ENCODE results near the gene PRKCB.

The PRKCB gene

GRCh38 chr16:23960081-23960885, 124.5 kb downstream of the PRKCB start:
- no peak for DNase-seq (ENCODE audit: low read depth, low spot score)
- H3K4me3 ChIP-seq (ENCODE audit: low read length): no peak overlapping the region
- no peak overlapping the region for H3K27ac ChIP-seq (ENCODE audit: low read length)
- no peaks in the 10 kb centered on the region for H3K27me3 ChIP-seq (ENCODE audit: control insufficient read depth, insufficient read depth, low read length)
- no peaks in the 10 kb centered on the region; the same call in 1 of the 2 replicates for H3K9me3 ChIP-seq (ENCODE audit: control insufficient read depth, insufficient read depth, low read length)
- no peaks in the 10 kb centered on the region for H3K36me3 ChIP-seq (ENCODE audit: control insufficient read depth, insufficient read depth, low read length)
- 100% methylated on average over 1 of the region's 5 CpGs for WGBS (ENCODE audit: insufficient coverage, insufficient read length)
- H3K4me1 ChIP-seq (ENCODE audit: control insufficient read depth, insufficient read depth, low read length): no peaks in the 10 kb centered on the region

- Histone ChIP-seq H3K4me1 (ENCODE audit: control insufficient read depth, insufficient read depth, low read length) (no peaks in the 10 kb centered on the region), H3K9me3 (ENCODE audit: control insufficient read depth, insufficient read depth, low read length) (no peaks in the 10 kb centered on the region; the same call in 1 of the 2 replicates), H3K27ac (ENCODE audit: low read length) (no peak overlapping the region), H3K4me3 (ENCODE audit: low read length) (no peak overlapping the region), H3K27me3 (ENCODE audit: control insufficient read depth, insufficient read depth, low read length) (no peaks in the 10 kb centered on the region), H3K36me3 (ENCODE audit: control insufficient read depth, insufficient read depth, low read length) (no peaks in the 10 kb centered on the region)
- WGBS (ENCODE audit: insufficient coverage, insufficient read length): no CpG with 5 or more reads among the region's 5 CpGs
- no peak for DNase-seq (ENCODE audit: low read depth, low spot score)
Measured at GRCh38 chr16:23962001-23962400, 126.2 kb downstream of the PRKCB start.

- WGBS (ENCODE audit: insufficient coverage, insufficient read length): no CpG with 5 or more reads among the region's 3 CpGs
Measured at GRCh38 chr16:23964136-23964535, 128.4 kb downstream of the PRKCB start.

GRCh38 chr16:23965137-23965733, 129.5 kb downstream of the PRKCB start:
- no peak overlapping the region for H3K27ac ChIP-seq (ENCODE audit: low read length)
- H3K36me3 ChIP-seq (ENCODE audit: control insufficient read depth, insufficient read depth, low read length): no peaks in the 10 kb centered on the region
- H3K27me3 ChIP-seq (ENCODE audit: control insufficient read depth, insufficient read depth, low read length): no peaks in the 10 kb centered on the region
- DNase-seq (ENCODE audit: low read depth, low spot score): no peak
- no peak overlapping the region for H3K4me3 ChIP-seq (ENCODE audit: low read length)
- no peaks in the 10 kb centered on the region; the same call in 1 of the 2 replicates for H3K9me3 ChIP-seq (ENCODE audit: control insufficient read depth, insufficient read depth, low read length)
- H3K4me1 ChIP-seq (ENCODE audit: control insufficient read depth, insufficient read depth, low read length): peaks cover 2% of the 10 kb centered on the region; the same call in 1 of the 2 replicates
- WGBS (ENCODE audit: insufficient coverage, insufficient read length): no CpG with 5 or more reads among the region's 6 CpGs

More at GRCh38 chr16:23964136-23964535, 128.4 kb downstream of the PRKCB start:
- no peak overlapping the region for H3K27ac ChIP-seq (ENCODE audit: low read length)
- no peaks in the 10 kb centered on the region; the same call in 1 of the 2 replicates for H3K9me3 ChIP-seq (ENCODE audit: control insufficient read depth, insufficient read depth, low read length)
- H3K4me3 ChIP-seq (ENCODE audit: low read length): no peak overlapping the region
- peaks cover 2% of the 10 kb centered on the region; the same call in 1 of the 2 replicates for H3K4me1 ChIP-seq (ENCODE audit: control insufficient read depth, insufficient read depth, low read length)
- H3K36me3 ChIP-seq (ENCODE audit: control insufficient read depth, insufficient read depth, low read length): no peaks in the 10 kb centered on the region
- no peaks in the 10 kb centered on the region for H3K27me3 ChIP-seq (ENCODE audit: control insufficient read depth, insufficient read depth, low read length)
- no peak for DNase-seq (ENCODE audit: low read depth, low spot score)

- no CpG with 5 or more reads among the region's 10 CpGs for WGBS (ENCODE audit: insufficient coverage, insufficient read length)
- Histone ChIP-seq H3K9me3 (ENCODE audit: control insufficient read depth, insufficient read depth, low read length) (no peaks in the 10 kb centered on the region; the same call in 1 of the 2 replicates), H3K27ac (ENCODE audit: low read length) (no peak overlapping the region), H3K4me1 (ENCODE audit: control insufficient read depth, insufficient read depth, low read length) (peaks cover 2% of the 10 kb centered on the region; the same call in 1 of the 2 replicates), H3K27me3 (ENCODE audit: control insufficient read depth, insufficient read depth, low read length) (no peaks in the 10 kb centered on the region), H3K4me3 (ENCODE audit: low read length) (no peak overlapping the region), H3K36me3 (ENCODE audit: control insufficient read depth, insufficient read depth, low read length) (no peaks in the 10 kb centered on the region)
- no peak for DNase-seq (ENCODE audit: low read depth, low spot score)
Measured at GRCh38 chr16:23966597-23967394, 131.0 kb downstream of the PRKCB start.

GRCh38 chr16:23967775-23968174, 132.0 kb downstream of the PRKCB start:
- no peak for DNase-seq (ENCODE audit: low read depth, low spot score)
- Histone ChIP-seq H3K4me1 (ENCODE audit: control insufficient read depth, insufficient read depth, low read length) (peaks cover 2% of the 10 kb centered on the region; the same call in 1 of the 2 replicates), H3K4me3 (ENCODE audit: low read length) (no peak overlapping the region), H3K9me3 (ENCODE audit: control insufficient read depth, insufficient read depth, low read length) (no peaks in the 10 kb centered on the region), H3K36me3 (ENCODE audit: control insufficient read depth, insufficient read depth, low read length) (no peaks in the 10 kb centered on the region), H3K27ac (ENCODE audit: low read length) (no peak overlapping the region), H3K27me3 (ENCODE audit: control insufficient read depth, insufficient read depth, low read length) (no peaks in the 10 kb centered on the region)
- no CpG with 5 or more reads among the region's 6 CpGs for whole genome bisulfite sequencing (ENCODE audit: insufficient coverage, insufficient read length)

GRCh38 chr16:23968176-23968575, 132.4 kb downstream of the PRKCB start:
- Histone ChIP-seq H3K27ac (ENCODE audit: low read length) (no peak overlapping the region), H3K4me1 (ENCODE audit: control insufficient read depth, insufficient read depth, low read length) (peaks cover 2% of the 10 kb centered on the region; the same call in 1 of the 2 replicates), H3K9me3 (ENCODE audit: control insufficient read depth, insufficient read depth, low read length) (no peaks in the 10 kb centered on the region), H3K4me3 (ENCODE audit: low read length) (no peak overlapping the region), H3K27me3 (ENCODE audit: control insufficient read depth, insufficient read depth, low read length) (no peaks in the 10 kb centered on the region), H3K36me3 (ENCODE audit: control insufficient read depth, insufficient read depth, low read length) (no peaks in the 10 kb centered on the region)
- no CpG with 5 or more reads among the region's 6 CpGs for WGBS (ENCODE audit: insufficient coverage, insufficient read length)
- DNase-seq (ENCODE audit: low read depth, low spot score): no peak

GRCh38 chr16:23969468-23970297, 133.9 kb downstream of the PRKCB start:
- no peak overlapping the region for H3K27ac ChIP-seq (ENCODE audit: low read length)
- H3K27me3 ChIP-seq (ENCODE audit: control insufficient read depth, insufficient read depth, low read length): no peaks in the 10 kb centered on the region
- H3K4me3 ChIP-seq (ENCODE audit: low read length): no peak overlapping the region
- WGBS (ENCODE audit: insufficient coverage, insufficient read length): no CpG with 5 or more reads among the region's 6 CpGs
- H3K9me3 ChIP-seq (ENCODE audit: control insufficient read depth, insufficient read depth, low read length): no peaks in the 10 kb centered on the region
- DNase-seq (ENCODE audit: low read depth, low spot score): no peak
- H3K4me1 ChIP-seq (ENCODE audit: control insufficient read depth, insufficient read depth, low read length): peaks cover 2% of the 10 kb centered on the region; the same call in 1 of the 2 replicates
- no peaks in the 10 kb centered on the region for H3K36me3 ChIP-seq (ENCODE audit: control insufficient read depth, insufficient read depth, low read length)

GRCh38 chr16:23974223-23974622, 138.4 kb downstream of the PRKCB start:
- H3K4me1 ChIP-seq (ENCODE audit: control insufficient read depth, insufficient read depth, low read length): 0 out of 2 replicates have a peak, but pooled peaks cover 1% of the 10 kb centered on the region
- H3K27me3 ChIP-seq (ENCODE audit: control insufficient read depth, insufficient read depth, low read length): no peaks in the 10 kb centered on the region
- no CpG with 5 or more reads among the region's 4 CpGs for WGBS (ENCODE audit: insufficient coverage, insufficient read length)
- no peaks in the 10 kb centered on the region for H3K36me3 ChIP-seq (ENCODE audit: control insufficient read depth, insufficient read depth, low read length)
- DNase-seq (ENCODE audit: low read depth, low spot score): peak; percentile 50
- no peak overlapping the region for H3K4me3 ChIP-seq (ENCODE audit: low read length)
- no peak overlapping the region for H3K27ac ChIP-seq (ENCODE audit: low read length)
- no peaks in the 10 kb centered on the region for H3K9me3 ChIP-seq (ENCODE audit: control insufficient read depth, insufficient read depth, low read length)

All from iPS DF 6.9 (cell line).